ENCODE results near the gene EML5. TPM values are rescaled to one million over a fixed set of nuclear protein-coding genes. Genes with fewer than 3 reads are reported as not detected.
"Not testable (repeated sequence)": the region's sequence is repeated elsewhere in the genome, so short reads cannot be mapped to it uniquely, and the experiment has no call there.

The EML5 gene
- total RNA-seq, 3 donors from 2014 or later (not counting 1 experiment from before 2014, with no cell fraction given): 0.68 to 1.3 (median 1.0) TPM

- H3K36me3 ChIP-seq (ENCODE audit: control insufficient read depth, insufficient read depth, low read length): no peaks in the 10 kb centered on the region
- DNase-seq: no peak
- WGBS (ENCODE audit: insufficient coverage): 11% methylated on average over 9 of the region's 9 CpGs
- H3K27ac ChIP-seq (ENCODE audit: low read length): peak overlapping the region; percentile 85
- H3K4me1 ChIP-seq (ENCODE audit: control insufficient read depth, insufficient read depth, low read length): peaks cover 8% of the 10 kb centered on the region
- intact Hi-C loops (cut with micrococcal nuclease): loop anchor here (1.0 kb wide), 1 partner anchor 32 kb away; the partner anchor contains the start of gene EML5
- no peaks in the 10 kb centered on the region for H3K36me3 Mint-ChIP-seq
- H3K4me3 ChIP-seq (ENCODE audit: low read length): peak overlapping the region; percentile 67
- no peaks in the 10 kb centered on the region for H3K9me3 ChIP-seq (ENCODE audit: control insufficient read depth, insufficient read depth, low read length)
- no peaks in the 10 kb centered on the region for H3K9me3 Mint-ChIP-seq
- no peaks in the 10 kb centered on the region for H3K27me3 ChIP-seq (ENCODE audit: control insufficient read depth, insufficient read depth, low read length)
- peaks cover 21 to 39% of the 10 kb centered on the region in 2 donors for H3K27me3 Mint-ChIP-seq (ENCODE audit: low read depth in 2 of 2)
- peak overlapping the region; percentile 92 to 94 for H3K27ac Mint-ChIP-seq
- peak overlapping the region; percentile 87 for H3K4me3 Mint-ChIP-seq
- TF ChIP-seq CTCF (IDR thresholded peaks at IDR 0.05): no peak
- peaks cover 0 to 13% of the 10 kb centered on the region in 2 donors for H3K4me1 Mint-ChIP-seq
- no peak for ATAC-seq
These were observed 31.2 kb upstream of the EML5 start for GRCh38 chr14:88823968-88824313.

GRCh38 chr14:88821888-88822287 is 29.1 kb upstream of the EML5 start:
- H3K4me3 ChIP-seq (ENCODE audit: low read length): no peak overlapping the region
- no peak overlapping the region for H3K27ac Mint-ChIP-seq
- H3K4me1 ChIP-seq (ENCODE audit: control insufficient read depth, insufficient read depth, low read length): peaks cover 8% of the 10 kb centered on the region
- H3K9me3 ChIP-seq (ENCODE audit: control insufficient read depth, insufficient read depth, low read length): no peaks in the 10 kb centered on the region
- H3K36me3 Mint-ChIP-seq: no peaks in the 10 kb centered on the region
- H3K4me1 Mint-ChIP-seq: peaks cover 0 to 13% of the 10 kb centered on the region in 2 donors
- peaks cover 32 to 38% of the 10 kb centered on the region in 2 donors for H3K27me3 Mint-ChIP-seq (ENCODE audit: low read depth in 2 of 2)
- no peaks in the 10 kb centered on the region for H3K27me3 ChIP-seq (ENCODE audit: control insufficient read depth, insufficient read depth, low read length)
- intact Hi-C loops (cut with micrococcal nuclease): no loop called here
- ATAC-seq: no peak
- H3K27ac ChIP-seq (ENCODE audit: low read length): no peak overlapping the region
- WGBS (ENCODE audit: insufficient coverage): 81% methylated on average over 2 of the region's 2 CpGs
- H3K36me3 ChIP-seq (ENCODE audit: control insufficient read depth, insufficient read depth, low read length): no peaks in the 10 kb centered on the region
- no peaks in the 10 kb centered on the region for H3K9me3 Mint-ChIP-seq
- H3K4me3 Mint-ChIP-seq: no peak overlapping the region
- DNase-seq: no peak
- no peak for TF ChIP-seq CTCF (IDR thresholded peaks at IDR 0.05)

GRCh38 chr14:88821378-88821777 is 28.6 kb upstream of the EML5 start:
- Mint-ChIP-seq H3K9me3 (no peaks in the 10 kb centered on the region), H3K36me3 (no peaks in the 10 kb centered on the region), H3K27me3 (ENCODE audit: low read depth in 2 of 2) (peaks cover 32 to 38% of the 10 kb centered on the region in 2 donors), H3K4me3 (no peak overlapping the region), H3K4me1 (peaks cover 0 to 13% of the 10 kb centered on the region in 2 donors), H3K27ac (no peak overlapping the region)
- WGBS (ENCODE audit: insufficient coverage): 98% methylated on average over 2 of the region's 2 CpGs
- intact Hi-C loops (cut with micrococcal nuclease): no loop called here
- Histone ChIP-seq H3K36me3 (ENCODE audit: control insufficient read depth, insufficient read depth, low read length) (no peaks in the 10 kb centered on the region), H3K27ac (ENCODE audit: low read length) (no peak overlapping the region), H3K9me3 (ENCODE audit: control insufficient read depth, insufficient read depth, low read length) (no peaks in the 10 kb centered on the region), H3K4me1 (ENCODE audit: control insufficient read depth, insufficient read depth, low read length) (peaks cover 8% of the 10 kb centered on the region), H3K27me3 (ENCODE audit: control insufficient read depth, insufficient read depth, low read length) (no peaks in the 10 kb centered on the region), H3K4me3 (ENCODE audit: low read length) (no peak overlapping the region)
- TF ChIP-seq CTCF (IDR thresholded peaks at IDR 0.05): no peak
- DNase-seq (no peak), ATAC-seq (no peak)

- H3K27me3 ChIP-seq (ENCODE audit: control insufficient read depth, insufficient read depth, low read length); H3K4me3 Mint-ChIP-seq; ATAC-seq; intact Hi-C loops (cut with micrococcal nuclease); H3K9me3 Mint-ChIP-seq; DNase-seq; H3K27ac Mint-ChIP-seq; H3K36me3 Mint-ChIP-seq; H3K36me3 ChIP-seq (ENCODE audit: control insufficient read depth, insufficient read depth, low read length); H3K4me3 ChIP-seq (ENCODE audit: low read length); H3K4me1 Mint-ChIP-seq; H3K27ac ChIP-seq (ENCODE audit: low read length); H3K4me1 ChIP-seq (ENCODE audit: control insufficient read depth, insufficient read depth, low read length); H3K9me3 ChIP-seq (ENCODE audit: control insufficient read depth, insufficient read depth, low read length): not testable (repeated sequence)
- peaks cover 37 to 45% of the 10 kb centered on the region in 2 donors for H3K27me3 Mint-ChIP-seq (ENCODE audit: low read depth in 2 of 2)
- 64% methylated on average over 2 of the region's 3 CpGs for WGBS (ENCODE audit: insufficient coverage)
These were observed 26.9 kb upstream of the EML5 start for GRCh38 chr14:88819674-88820073.
